K562 (cell line): ENCODE results near the gene VEGFB. TPM values are rescaled to one million over a fixed set of nuclear protein-coding genes. Genes with fewer than 3 reads are reported as not detected.
A peak's percentile ranks its signal among the peaks of the same experiment; 100 is the strongest.

Source experiments
- CC2D1A ChIP-seq: fragments of 450-650 bp; IDR thresholded peaks from 2 replicates; pipeline ENCODE4 v1.6.1; 2017; ENCODE audit warnings: mild to moderate bottlenecking
- CREM ChIP-seq: IDR thresholded peaks from 2 replicates; pipeline ENCODE4 v1.6.1; 2014; ENCODE audit warnings: antibody characterized with exemption, low read depth
- ELF1 ChIP-seq: fragments of 200-800 bp; sonication (Bioruptor generic); IDR thresholded peaks from 2 replicates; pipeline ENCODE4 v1.6.1; 2016; ENCODE audit warnings: missing genetic modification characterization, missing compliant biosample characterization
- ETV6 ChIP-seq, 3 experiments: fragments of 150-350 bp in 1 of 3; sonication (generic) in 1 of 3; formaldehyde crosslinking in 1 of 3; IDR thresholded peaks; 2 replicates each; pipeline versions ENCODE4 v1.6.1 to v1.8.0; 2014 to 2022; ENCODE audit warnings: borderline replicate concordance in 2 of 3, low read depth in 2 of 3, antibody characterized with exemption in 1 of 3, low read length in 1 of 3, mild to moderate bottlenecking in 1 of 3, missing genetic modification reagents in 1 of 3
- FOXM1 ChIP-seq, 2 experiments: fragments of 450-650 bp in 1 of 2; sonication (generic) in 1 of 2; formaldehyde crosslinking in 1 of 2; IDR thresholded peaks; 2 replicates each; pipeline versions ENCODE4 v1.6.1 to v1.9.0; 2017 to 2022; ENCODE audit warnings: low read depth in 2 of 2, mild to moderate bottlenecking in 2 of 2, missing genetic modification reagents in 1 of 2, moderate library complexity in 1 of 2
- FOXP1 ChIP-seq: sonication (generic); formaldehyde crosslinking; IDR thresholded peaks from 2 replicates; pipeline ENCODE4 v1.8.0; 2022; ENCODE audit warnings: mild to moderate bottlenecking, missing genetic modification reagents
- FUS ChIP-seq: fragments of 200-400 bp; formaldehyde crosslinking; optimal IDR thresholded peaks from 2 replicates; pipeline ENCODE3; 2017; ENCODE audit warnings: low read depth, low read length
- HMGXB4 ChIP-seq: sonication (generic); formaldehyde crosslinking; IDR thresholded peaks from 2 replicates; pipeline ENCODE4 v1.8.1; 2023; ENCODE audit warnings: mild to moderate bottlenecking, missing genetic modification reagents
- LARP7 ChIP-seq: fragments of 450-650 bp; IDR thresholded peaks from 2 replicates; pipeline ENCODE4 v1.6.1; 2016
- MCM7 ChIP-seq, 2 experiments: fragments of 450-650 bp; IDR thresholded peaks; 2 replicates each; pipeline ENCODE4 v1.6.1; 2016 to 2018
- NEUROD1 ChIP-seq: fragments of 150-350 bp; IDR thresholded peaks from 2 replicates; pipeline ENCODE4 v1.6.1; 2014; ENCODE audit warnings: borderline replicate concordance, low read length, low read depth; ENCODE audit not compliant: partially characterized antibody
- NKRF ChIP-seq: fragments of 450-650 bp; IDR thresholded peaks from 2 replicates; pipeline ENCODE4 v1.6.1; 2016; ENCODE audit warnings: borderline replicate concordance
- NR2C2 ChIP-seq, 2 experiments: fragments of 200-800 bp in 1 of 2; sonication (Bioruptor generic) in 1 of 2; sonication (generic) in 1 of 2; formaldehyde crosslinking in 1 of 2; IDR thresholded peaks; 2 replicates each; pipeline versions ENCODE4 v1.6.1 to v1.8.0; 2016 to 2022; ENCODE audit warnings: mild to moderate bottlenecking in 1 of 2, missing compliant biosample characterization in 1 of 2, missing genetic modification characterization in 1 of 2, missing genetic modification reagents in 1 of 2
- POLR2B ChIP-seq: fragments of 450-650 bp; IDR thresholded peaks from 2 replicates; pipeline ENCODE4 v1.6.1; 2018; ENCODE audit warnings: low read depth; ENCODE audit not compliant: partially characterized antibody
- SIN3A ChIP-seq, 2 experiments: fragments of 150-350 bp in 1 of 2; IDR thresholded peaks; 2 replicates each; pipeline ENCODE4 v1.6.1; 2011 to 2016; ENCODE audit warnings: borderline replicate concordance in 2 of 2, low read depth in 2 of 2, low read length in 2 of 2, mild to moderate bottlenecking in 2 of 2, moderate library complexity in 2 of 2; ENCODE audit not compliant: control insufficient read depth in 1 of 2
- SP1 ChIP-seq: sonication (generic); formaldehyde crosslinking; IDR thresholded peaks from 2 replicates; pipeline ENCODE4 v1.8.1; 2022; ENCODE audit warnings: mild to moderate bottlenecking, missing genetic modification reagents
- TCF7 ChIP-seq: sonication (generic); IDR thresholded peaks from 2 replicates; pipeline ENCODE4 v1.6.1; 2016; ENCODE audit warnings: antibody characterized with exemption, borderline replicate concordance
- THAP7 ChIP-seq: fragments of 250-450 bp; sonication (Bioruptor Pico); IDR thresholded peaks from 2 replicates; pipeline ENCODE4 v1.5.0; 2021
- ZBTB1 ChIP-seq: sonication (generic); formaldehyde crosslinking; IDR thresholded peaks from 2 replicates; pipeline ENCODE4 v1.8.1; 2023; ENCODE audit warnings: missing genetic modification reagents, low read depth, mild to moderate bottlenecking, borderline replicate concordance
- ZFX ChIP-seq: sonication (generic); formaldehyde crosslinking; IDR thresholded peaks from 2 replicates; pipeline ENCODE4 v1.8.0; 2022; ENCODE audit warnings: mild to moderate bottlenecking, missing genetic modification reagents, moderate library complexity
- ZNF589 ChIP-seq: fragments of 200-800 bp; sonication (Bioruptor generic); IDR thresholded peaks from 2 replicates; pipeline ENCODE4 v1.6.1; 2016; ENCODE audit warnings: low read depth, missing genetic modification characterization, missing compliant biosample characterization
- polyA plus RNA-seq, 8 experiments: library from polyadenylated mRNA; depleted of rRNA in 4 of 8; stranded (reverse) in 5 of 8; unstranded in 3 of 8; fragments of >200 nt; fragmentation: Nextera tagmentation in 2 of 8; fragmentation: Illumina TruSeq in 1 of 8; extraction: Ambion mirVana in 2 of 8; extraction: Trizol in 1 of 8; gene quantifications; 2 replicates each; pipeline versions ENCODE4 v1.2.1 to v1.2.3, GENCODE V29; 2011 to 2014; ENCODE audit warnings: inconsistent platforms in 1 of 8, missing spikeins in 1 of 8
- total RNA-seq, 7 experiments: library from RNA; depleted of rRNA in 6 of 7; stranded (reverse); fragments of >200 nt in 6 of 7; fragmentation: Illumina TruSeq in 2 of 7; extraction: Trizol in 2 of 7; gene quantifications; 2 replicates each; pipeline versions ENCODE4 v1.2.1 to v1.2.3, GENCODE V29; 2011 to 2021; ENCODE audit warnings: low replicate concordance in 1 of 7

Gene VEGFB
- total and polyA plus RNA-seq, 9 of the 15 experiments (the other 6 are each of a cell fraction or from before 2014, with no cell fraction given), result 11.0 to 83.4 (median 25.7) TPM

GRCh38 chr11:64225608-64226506, 8.5 kb upstream of the VEGFB start, which contains the start of the genes NUDT22 and TRPT1 (continued):
- TF ChIP-seq POLR2B (peak; percentile 55), NR2C2 (CRISPR knock-in tag; IDR thresholded peaks at IDR 0.05) (no peak), NR2C2 (tag; IDR thresholded peaks at IDR 0.05) (peak; percentile 61), MCM7 (IDR thresholded peaks at IDR 0.05) (no peak), ZFX (peak; percentile 67), CREM (peak; percentile 74), FOXM1 (IDR thresholded peaks at IDR 0.05; ENCODE audit: low read depth) (no peak), FOXM1 (CRISPR knock-in tag; IDR thresholded peaks at IDR 0.05; ENCODE audit: low read depth) (0 out of 2 replicates have a peak, but pooled peaks have one; percentile 76), SP1 (peak; percentile 87), FOXP1 (CRISPR knock-in tag) (peak; percentile 68; the same call in 1 of the 2 replicates), ELF1 (tag) (peak; percentile 89), NKRF (peak; percentile 41; the same call in 1 of the 2 replicates), CC2D1A (peak; percentile 16; the same call in 1 of the 2 replicates), LARP7 (0 out of 2 replicates have a peak, but pooled peaks have one; percentile 35), TCF7 (0 out of 2 replicates have a peak, but pooled peaks have one; percentile 58), NEUROD1 (peak; percentile 22), ETV6 (IDR thresholded peaks at IDR 0.05; ENCODE audit: borderline replicate concordance in 1 of 2, low read depth in 2 of 2, low read length in 1 of 2) (peak in 1 of 2 experiments; percentile 45; a peak in 1 of 4 replicates), ETV6 (CRISPR knock-in tag; IDR thresholded peaks at IDR 0.05; ENCODE audit: borderline replicate concordance) (no peak), SIN3A (IDR thresholded peaks at IDR 0.05; ENCODE audit: borderline replicate concordance in 2 of 2, control insufficient read depth in 1 of 2, low read depth in 2 of 2, low read length in 2 of 2) (peak in 1 of 2 experiments; percentile 82; a peak in 2 of 4 replicates), THAP7 (CRISPR knock-in tag) (peak; percentile 17; the same call in 1 of the 2 replicates), ZNF589 (no peak), HMGXB4 (CRISPR knock-in tag) (0 out of 2 replicates have a peak, but pooled peaks have one; percentile 27), ZBTB1 (CRISPR knock-in tag) (peak; percentile 45; the same call in 1 of the 2 replicates), FUS (no peak)
